HG03469 (cell line): ENCODE measurements around the gene HECA.
"Not testable (repeated sequence)": the region's sequence is repeated elsewhere in the genome, so short reads cannot be mapped to it uniquely, and the experiment has no call there.

Source experiments
- ATAC-seq: cut with Tn5 transposase; IDR thresholded peaks from one replicate; pipeline ENCODE4 v1.9.1; 2021; ENCODE audit warnings: mild to moderate bottlenecking, moderate library complexity, moderate number of reproducible peaks; ENCODE audit not compliant: unreplicated experiment

HECA gene

GRCh38 chr6:139201378-139201777, 66.5 kb downstream of the HECA start:
- ATAC-seq, result no peak

- no peak for ATAC-seq
Measured at GRCh38 chr6:139204978-139205377, 70.1 kb downstream of the HECA start.

- ATAC-seq, result no peak
Measured at GRCh38 chr6:139205843-139206242, 71.0 kb downstream of the HECA start.

GRCh38 chr6:139210766-139211165, 75.9 kb downstream of the HECA start:
- ATAC-seq, result not testable (repeated sequence)

GRCh38 chr6:139212460-139212859, 77.6 kb downstream of the HECA start:
- not testable (repeated sequence) for ATAC-seq

- peak; percentile 100 for ATAC-seq
Measured at GRCh38 chr6:139219271-139219729, 84.4 kb downstream of the HECA start.

- ATAC-seq, result no peak
Measured at GRCh38 chr6:139219746-139220145, 84.9 kb downstream of the HECA start.

GRCh38 chr6:139228387-139228786, 93.5 kb downstream of the HECA start:
- not testable (repeated sequence) for ATAC-seq
